CD4-positive, CD25-positive, alpha-beta regulatory T cell (primary cell): Measurements from ENCODE around the gene TSPAN9. TPM values are rescaled to one million over a fixed set of nuclear protein-coding genes. Genes with fewer than 3 reads are reported as not detected.

Experiments
- ATAC-seq, 2 donors: fragments of 150-1000 bp; cut with Tn5 transposase; one replicate each; pipeline ENCODE4 v1.10.0; 2021; ENCODE audit warnings: low read depth in 2 of 2, moderate number of reproducible peaks in 2 of 2, moderate library complexity in 1 of 2
- DNase-seq, 3 donors: peaks; one replicate each; pipeline versions ENCODE4 v3.0.0 to v3.0.0-alpha.2; 2012 to 2022; ENCODE audit warnings: mixed read lengths in 1 of 3
- H3K27ac ChIP-seq: one replicate; pipeline ENCODE4 v1.7.0; 2013; ENCODE audit warnings: mild to moderate bottlenecking, low read length; ENCODE audit not compliant: insufficient read depth, poor library complexity, severe bottlenecking
- H3K27me3 ChIP-seq: one replicate; pipeline ENCODE4 v1.7.0; 2013; ENCODE audit warnings: low read length; ENCODE audit not compliant: control insufficient read depth, insufficient read depth
- H3K36me3 ChIP-seq: one replicate; pipeline ENCODE4 v1.7.0; 2013; ENCODE audit warnings: mild to moderate bottlenecking, low read length, moderate library complexity; ENCODE audit not compliant: control insufficient read depth, insufficient read depth
- H3K4me1 ChIP-seq: 2 replicates; pipeline ENCODE4 v1.7.0; 2013; ENCODE audit warnings: mild to moderate bottlenecking, low read length; ENCODE audit not compliant: insufficient read depth, control insufficient read depth, poor library complexity, severe bottlenecking
- H3K4me3 ChIP-seq: one replicate; pipeline ENCODE4 v1.7.0; 2013; ENCODE audit warnings: low read depth, mild to moderate bottlenecking, low read length, moderate library complexity
- H3K9me3 ChIP-seq, 2 experiments: 1 replicate in 1 of 2; 2 replicates in 1 of 2; pipeline ENCODE4 v1.7.0; 2013; ENCODE audit warnings: low read length in 2 of 2, mild to moderate bottlenecking in 1 of 2, moderate library complexity in 1 of 2; ENCODE audit not compliant: control insufficient read depth in 2 of 2
- H3K27ac Mint-ChIP-seq, 3 donors: one replicate each; pipeline ENCODE4 v1.8.0; 2020 to 2022; ENCODE audit warnings: mild to moderate bottlenecking in 3 of 3, mixed read lengths in 3 of 3, moderate library complexity in 2 of 3
- H3K27me3 Mint-ChIP-seq: one replicate; pipeline ENCODE4 v1.8.0; 2022; ENCODE audit warnings: mild to moderate bottlenecking, mixed read lengths
- H3K36me3 Mint-ChIP-seq: one replicate; pipeline ENCODE4 v1.8.0; 2020; ENCODE audit warnings: mixed read lengths
- H3K4me1 Mint-ChIP-seq, 4 donors: one replicate each; pipeline ENCODE4 v1.8.0; 2020 to 2022; ENCODE audit warnings: mixed read lengths in 4 of 4, mild to moderate bottlenecking in 1 of 4
- H3K4me3 Mint-ChIP-seq, 4 donors: one replicate each; pipeline ENCODE4 v1.8.0; 2020 to 2022; ENCODE audit warnings: mild to moderate bottlenecking in 4 of 4, mixed read lengths in 4 of 4, moderate library complexity in 3 of 4
- H3K9me3 Mint-ChIP-seq, 7 donors: one replicate each; pipeline ENCODE4 v1.8.0; 2020 to 2022; ENCODE audit warnings: mixed read lengths in 7 of 7, mild to moderate bottlenecking in 3 of 7, moderate library complexity in 2 of 7
- polyA plus RNA-seq, 4 donors: library from polyadenylated mRNA; unstranded; fragments of 300-500 nt; fragmentation: Illumina TruSeq; gene quantifications; one replicate each; pipeline ENCODE4 v1.2.3, GENCODE V29; 2021
- total RNA-seq: library from RNA; stranded (reverse); gene quantifications from one replicate; pipeline ENCODE4 v1.2.3, GENCODE V29; 2022

Gene TSPAN9
- total and polyA plus RNA-seq, 5 donors from 2014 or later: 0.09 to 1.2 (median 0.30) TPM; not detected in 1

- no peak overlapping the region for H3K27ac ChIP-seq
- H3K27ac Mint-ChIP-seq: no peak overlapping the region
- H3K27me3 Mint-ChIP-seq: peaks cover 4% of the 10 kb centered on the region
- H3K9me3 ChIP-seq: no peaks in the 10 kb centered on the region
- H3K4me1 ChIP-seq: no peaks in the 10 kb centered on the region
- DNase-seq (no peak), ATAC-seq (no peak)
- no peaks in the 10 kb centered on the region for H3K4me1 Mint-ChIP-seq
- H3K9me3 Mint-ChIP-seq: no peaks in the 10 kb centered on the region
- no peak overlapping the region for H3K4me3 ChIP-seq
- no peaks in the 10 kb centered on the region for H3K27me3 ChIP-seq
- no peaks in the 10 kb centered on the region for H3K36me3 Mint-ChIP-seq
- H3K4me3 Mint-ChIP-seq: peak overlapping the region in 1 of 4 donors; percentile 32
- no peaks in the 10 kb centered on the region for H3K36me3 ChIP-seq
These were observed 67.9 kb downstream of the TSPAN9 start for GRCh38 chr12:3145033-3145432.

- Mint-ChIP-seq H3K27ac (no peak overlapping the region), H3K27me3 (peaks cover 4% of the 10 kb centered on the region), H3K4me1 (no peaks in the 10 kb centered on the region), H3K36me3 (no peaks in the 10 kb centered on the region), H3K9me3 (no peaks in the 10 kb centered on the region), H3K4me3 (no peak overlapping the region)
- H3K9me3 ChIP-seq: no peaks in the 10 kb centered on the region
- DNase-seq (no peak), ATAC-seq (no peak)
- no peaks in the 10 kb centered on the region for H3K36me3 ChIP-seq
- H3K4me1 ChIP-seq: no peaks in the 10 kb centered on the region
- H3K27ac ChIP-seq: no peak overlapping the region
- H3K27me3 ChIP-seq: peaks cover 2% of the 10 kb centered on the region
- no peak overlapping the region for H3K4me3 ChIP-seq
These were observed 68.5 kb downstream of the TSPAN9 start for GRCh38 chr12:3145546-3146310.

- no peaks in the 10 kb centered on the region for H3K36me3 ChIP-seq
- no peaks in the 10 kb centered on the region for H3K4me1 ChIP-seq
- DNase-seq: no peak
- no peaks in the 10 kb centered on the region for H3K9me3 ChIP-seq
- H3K27ac Mint-ChIP-seq: no peak overlapping the region
- peaks cover 0 to 2% (median 0%) of the 10 kb centered on the region in 7 donors for H3K9me3 Mint-ChIP-seq
- H3K27me3 Mint-ChIP-seq: peaks cover 4% of the 10 kb centered on the region
- no peak for ATAC-seq
- H3K4me3 ChIP-seq: no peak overlapping the region
- H3K4me3 Mint-ChIP-seq: no peak overlapping the region
- peaks cover 2% of the 10 kb centered on the region for H3K27me3 ChIP-seq
- no peaks in the 10 kb centered on the region for H3K36me3 Mint-ChIP-seq
- no peaks in the 10 kb centered on the region for H3K4me1 Mint-ChIP-seq
- no peak overlapping the region for H3K27ac ChIP-seq
These were observed 70.1 kb downstream of the TSPAN9 start for GRCh38 chr12:3147260-3147659.

GRCh38 chr12:3148366-3149000 is 71.3 kb downstream of the TSPAN9 start:
- no peak overlapping the region for H3K4me3 ChIP-seq
- no peak overlapping the region for H3K27ac Mint-ChIP-seq
- H3K4me1 Mint-ChIP-seq: peaks cover 0 to 6% (median 0%) of the 10 kb centered on the region in 4 donors
- no peak overlapping the region for H3K4me3 Mint-ChIP-seq
- peaks cover 4% of the 10 kb centered on the region for H3K27me3 ChIP-seq
- no peaks in the 10 kb centered on the region for H3K9me3 ChIP-seq
- H3K9me3 Mint-ChIP-seq: peaks cover 0 to 2% (median 0%) of the 10 kb centered on the region in 7 donors
- DNase-seq (no peak), ATAC-seq (no peak)
- H3K27ac ChIP-seq: no peak overlapping the region
- no peaks in the 10 kb centered on the region for H3K4me1 ChIP-seq
- H3K27me3 Mint-ChIP-seq: peaks cover 4% of the 10 kb centered on the region
- H3K36me3 ChIP-seq: no peaks in the 10 kb centered on the region
- H3K36me3 Mint-ChIP-seq: no peaks in the 10 kb centered on the region

DNA sequence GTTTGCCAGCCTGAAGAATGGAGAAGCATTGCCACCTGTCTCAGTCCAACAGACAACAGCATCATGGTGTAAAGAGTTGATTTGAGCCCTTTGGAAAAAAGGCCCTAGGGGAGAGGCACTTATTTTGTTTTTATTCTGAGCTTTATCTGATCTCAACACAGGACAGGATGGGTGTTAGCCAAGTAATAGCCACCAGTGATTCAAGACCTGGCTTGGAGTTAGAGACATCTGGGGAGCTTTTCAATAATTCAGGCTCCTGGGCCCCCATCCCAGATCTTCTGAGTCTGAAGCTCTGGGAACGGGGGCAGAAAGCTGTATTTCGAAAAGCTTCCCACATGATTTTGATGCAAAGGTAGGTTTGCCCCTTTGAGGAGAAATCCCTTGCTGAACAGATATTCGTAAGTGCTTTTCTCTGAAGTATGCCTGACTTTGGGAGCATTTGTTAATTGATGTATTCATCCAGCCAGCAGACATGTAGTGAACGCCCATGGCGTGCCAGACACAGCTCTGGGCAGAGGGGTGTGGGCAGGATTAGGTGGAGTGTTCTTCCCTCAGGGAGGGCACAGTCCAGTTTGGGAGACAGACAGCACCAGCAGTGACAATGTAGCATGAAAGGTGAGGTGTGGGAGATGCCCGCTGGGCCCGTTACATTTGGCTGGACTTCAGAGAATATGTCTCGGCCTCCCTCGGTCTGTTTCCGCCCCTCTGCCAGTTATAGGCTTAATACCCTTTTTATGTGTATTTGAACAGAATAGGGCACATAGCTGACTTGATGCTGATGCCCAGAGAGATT is 72.5 kb downstream of the TSPAN9 start:
- Histone ChIP-seq H3K4me1 (no peaks in the 10 kb centered on the region), H3K36me3 (no peaks in the 10 kb centered on the region), H3K27ac (no peak overlapping the region), H3K4me3 (no peak overlapping the region), H3K27me3 (peaks cover 4% of the 10 kb centered on the region), H3K9me3 (no peaks in the 10 kb centered on the region)
- Mint-ChIP-seq H3K27ac (no peak overlapping the region), H3K9me3 (peaks cover 0 to 2% (median 0%) of the 10 kb centered on the region in 7 donors), H3K36me3 (no peaks in the 10 kb centered on the region), H3K4me3 (no peak overlapping the region), H3K4me1 (peaks cover 0 to 6% (median 0%) of the 10 kb centered on the region in 4 donors), H3K27me3 (peaks cover 4% of the 10 kb centered on the region)
- ATAC-seq (no peak), DNase-seq (no peak)

DNA sequence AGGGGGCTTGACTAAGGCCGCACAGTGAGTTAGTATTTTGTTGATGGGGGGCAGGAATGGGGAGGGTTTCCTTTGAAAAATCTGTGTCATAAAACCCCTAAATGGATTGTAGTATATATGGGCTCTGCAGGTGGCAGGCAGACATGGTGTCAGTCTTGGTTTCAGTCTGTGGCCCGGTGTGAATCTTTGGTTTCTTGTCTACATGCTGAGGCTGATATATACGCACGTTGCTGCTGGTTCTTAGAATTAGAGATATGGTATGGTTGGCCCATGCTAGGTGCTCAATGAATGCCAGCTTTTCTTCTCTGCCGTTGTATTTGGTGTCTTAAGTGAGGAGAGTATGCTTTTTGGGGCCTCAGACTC is 73.1 kb downstream of the TSPAN9 start:
- Mint-ChIP-seq H3K9me3 (peaks cover 0 to 2% (median 0%) of the 10 kb centered on the region in 7 donors), H3K27ac (no peak overlapping the region), H3K36me3 (no peaks in the 10 kb centered on the region), H3K4me3 (no peak overlapping the region), H3K4me1 (peaks cover 0 to 6% (median 0%) of the 10 kb centered on the region in 4 donors), H3K27me3 (peaks cover 1% of the 10 kb centered on the region)
- Histone ChIP-seq H3K4me1 (no peaks in the 10 kb centered on the region), H3K9me3 (no peaks in the 10 kb centered on the region), H3K27me3 (peaks cover 4% of the 10 kb centered on the region), H3K4me3 (no peak overlapping the region), H3K36me3 (no peaks in the 10 kb centered on the region), H3K27ac (no peak overlapping the region)
- ATAC-seq: no peak
- no peak for DNase-seq

DNA sequence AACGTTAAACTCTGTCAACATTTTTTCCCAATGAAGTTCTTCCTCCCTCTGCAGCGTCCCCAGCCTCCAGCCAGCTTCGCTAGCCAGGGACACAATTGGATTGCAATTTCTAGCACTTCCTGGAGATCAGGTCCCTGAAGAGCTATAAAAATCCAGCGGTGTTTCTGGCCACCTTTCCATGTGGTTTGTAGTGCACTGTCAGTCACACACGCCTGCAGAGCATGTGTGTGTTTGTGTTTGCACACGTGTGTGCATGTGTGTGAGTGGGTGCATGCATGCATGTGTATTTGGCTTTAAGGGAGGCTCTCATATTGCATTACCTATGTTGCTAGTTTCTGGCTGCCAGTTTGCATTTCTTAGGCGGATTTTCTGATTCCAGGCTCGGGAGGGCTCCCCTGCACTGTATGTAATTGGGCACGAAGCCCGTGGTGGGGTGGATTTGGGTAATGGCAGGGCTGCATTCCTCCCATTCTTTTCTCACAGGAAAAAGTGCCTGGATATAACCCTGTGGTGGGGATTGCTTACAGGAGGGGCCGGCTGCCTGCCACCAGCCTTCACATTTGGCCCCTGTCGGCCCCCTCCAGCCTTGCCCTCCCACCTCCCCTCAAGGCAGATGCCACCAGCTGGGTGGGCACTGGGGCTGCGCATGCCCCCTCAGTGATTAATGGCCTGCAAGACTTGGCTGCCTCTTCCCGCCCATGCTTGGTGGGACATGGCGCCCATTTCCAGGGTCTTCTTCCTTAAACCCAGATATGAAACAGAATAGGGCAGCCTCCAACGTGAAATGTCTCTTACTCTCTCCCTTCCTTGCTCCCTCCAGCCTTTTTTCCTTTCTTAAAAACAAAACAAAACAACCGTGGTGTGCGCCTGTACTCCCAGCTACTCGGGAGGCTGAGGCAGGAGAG is 74.0 kb downstream of the TSPAN9 start:
- no peaks in the 10 kb centered on the region for H3K9me3 ChIP-seq
- H3K4me1 ChIP-seq: no peaks in the 10 kb centered on the region
- H3K27ac ChIP-seq: no peak overlapping the region
- no peaks in the 10 kb centered on the region for H3K27me3 Mint-ChIP-seq
- peaks cover 0 to 2% (median 0%) of the 10 kb centered on the region in 7 donors for H3K9me3 Mint-ChIP-seq
- no peak for ATAC-seq
- H3K4me3 Mint-ChIP-seq: no peak overlapping the region
- H3K36me3 ChIP-seq: no peaks in the 10 kb centered on the region
- no peaks in the 10 kb centered on the region for H3K36me3 Mint-ChIP-seq
- peaks cover 4% of the 10 kb centered on the region for H3K27me3 ChIP-seq
- H3K27ac Mint-ChIP-seq: no peak overlapping the region
- no peak for DNase-seq
- peaks cover 0 to 6% (median 0%) of the 10 kb centered on the region in 4 donors for H3K4me1 Mint-ChIP-seq
- H3K4me3 ChIP-seq: no peak overlapping the region
